OCI-LY1 (cell line): ENCODE measurements around the gene HUS1.

Experiments used
- EZH2 ChIP-seq: fragments of 200-600 bp; sonication (generic), shearing (Covaris generic); IDR thresholded peaks from 2 replicates; pipeline ENCODE4 v1.8.0; 2017; ENCODE audit warnings: borderline replicate concordance, mixed run types, mild to moderate bottlenecking, antibody characterized with exemption, low read length, moderate library complexity, mixed read lengths
- TF ChIP-seq, protein P1 (sequence below): fragments of 200-600 bp; sonication (generic), shearing (Covaris generic); IDR thresholded peaks from 2 replicates; pipeline ENCODE4 v1.5.1; 2017; ENCODE audit warnings: mild to moderate bottlenecking, antibody characterized with exemption, low read length, moderate library complexity, mixed read lengths

DNA sequence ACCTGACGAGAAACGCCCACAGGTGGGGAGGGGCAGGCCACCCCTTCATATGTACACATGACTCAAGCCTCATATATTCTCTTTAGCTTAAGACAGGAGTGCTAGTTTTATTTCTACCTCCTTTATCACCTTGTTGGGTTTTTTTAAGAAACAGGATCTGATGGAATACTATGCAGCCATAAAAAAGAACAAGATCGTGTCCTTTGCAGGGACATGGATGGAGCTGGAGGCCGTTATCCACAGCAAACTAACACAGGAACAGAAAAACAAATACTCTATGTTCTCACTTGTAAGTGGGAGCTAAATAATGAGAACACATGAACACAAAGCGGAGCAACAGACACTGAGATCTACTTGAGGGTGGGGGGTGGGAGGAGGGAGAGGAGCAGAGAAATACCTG is 11.2 kb upstream of the HUS1 start:
- TF ChIP-seq, protein P1, sequence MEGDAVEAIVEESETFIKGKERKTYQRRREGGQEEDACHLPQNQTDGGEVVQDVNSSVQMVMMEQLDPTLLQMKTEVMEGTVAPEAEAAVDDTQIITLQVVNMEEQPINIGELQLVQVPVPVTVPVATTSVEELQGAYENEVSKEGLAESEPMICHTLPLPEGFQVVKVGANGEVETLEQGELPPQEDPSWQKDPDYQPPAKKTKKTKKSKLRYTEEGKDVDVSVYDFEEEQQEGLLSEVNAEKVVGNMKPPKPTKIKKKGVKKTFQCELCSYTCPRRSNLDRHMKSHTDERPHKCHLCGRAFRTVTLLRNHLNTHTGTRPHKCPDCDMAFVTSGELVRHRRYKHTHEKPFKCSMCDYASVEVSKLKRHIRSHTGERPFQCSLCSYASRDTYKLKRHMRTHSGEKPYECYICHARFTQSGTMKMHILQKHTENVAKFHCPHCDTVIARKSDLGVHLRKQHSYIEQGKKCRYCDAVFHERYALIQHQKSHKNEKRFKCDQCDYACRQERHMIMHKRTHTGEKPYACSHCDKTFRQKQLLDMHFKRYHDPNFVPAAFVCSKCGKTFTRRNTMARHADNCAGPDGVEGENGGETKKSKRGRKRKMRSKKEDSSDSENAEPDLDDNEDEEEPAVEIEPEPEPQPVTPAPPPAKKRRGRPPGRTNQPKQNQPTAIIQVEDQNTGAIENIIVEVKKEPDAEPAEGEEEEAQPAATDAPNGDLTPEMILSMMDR = no peak
- no peak for TF ChIP-seq EZH2
